Sigmoid colon (tissue), 7 donors: Measurements from ENCODE around the gene ZSCAN18. TPM values are rescaled to one million over a fixed set of nuclear protein-coding genes. Genes with fewer than 3 reads are reported as not detected.

Experiments
- DNase-seq: peaks from one replicate; pipeline ENCODE4 v3.0.0-alpha.2; 2019
- H3K27ac ChIP-seq, 4 donors: fragments of 200-600 bp; sonication (generic); one replicate each; pipeline ENCODE4 v1.5.1; 2016 to 2019; ENCODE audit warnings: mild to moderate bottlenecking in 1 of 4
- H3K27me3 ChIP-seq, 3 donors: fragments of 200-600 bp; sonication (generic); one replicate each; pipeline ENCODE4 v1.5.1; 2019; ENCODE audit warnings: mild to moderate bottlenecking in 1 of 3
- H3K36me3 ChIP-seq, 4 donors: fragments of 200-600 bp; sonication (generic); one replicate each; pipeline ENCODE4 v1.5.1; 2016 to 2019
- H3K4me1 ChIP-seq, 4 donors: fragments of 200-600 bp; sonication (generic); one replicate each; pipeline ENCODE4 v1.5.1; 2017 to 2019
- H3K4me3 ChIP-seq, 4 donors: fragments of 200-600 bp; sonication (generic); one replicate each; pipeline ENCODE4 v1.5.1; 2017 to 2019; ENCODE audit warnings: mild to moderate bottlenecking in 2 of 4, moderate library complexity in 1 of 4
- H3K9me3 ChIP-seq, 4 donors: fragments of 200-600 bp in 3 of 4; sonication (generic) in 3 of 4; one replicate each; pipeline versions ENCODE4 v1.5.1 to v1.6.1; 2013 to 2019
- CTCF ChIP-seq, 4 experiments: fragments of 450-650 bp in 3 of 4; fragments of 200-600 bp in 1 of 4; IDR thresholded peaks; one replicate each; pipeline ENCODE4 v1.5.1; 2016 to 2019; ENCODE audit warnings: antibody characterized with exemption in 4 of 4, mild to moderate bottlenecking in 3 of 4, moderate library complexity in 2 of 4
- EP300 ChIP-seq, 4 donors: sonication (generic); formaldehyde crosslinking; IDR thresholded peaks; one replicate each; pipeline ENCODE4 v1.6.1; 2017; ENCODE audit warnings: antibody characterized with exemption in 4 of 4
- POLR2A ChIP-seq, 2 donors: fragments of 450-650 bp; IDR thresholded peaks; one replicate each; pipeline ENCODE4 v1.6.1; 2016; ENCODE audit warnings: antibody characterized with exemption in 2 of 2, mild to moderate bottlenecking in 2 of 2, moderate library complexity in 2 of 2
- POLR2AphosphoS5 ChIP-seq, 4 donors: sonication (generic); formaldehyde crosslinking; IDR thresholded peaks; one replicate each; pipeline ENCODE4 v1.6.1; 2017; ENCODE audit warnings: antibody characterized with exemption in 4 of 4
- WGBS, 2 donors: extraction: QIAGEN DNeasy Blood & Tissue Kit; methylation state at CpG; one replicate each; pipeline ENCODE4 v1.1.7; 2013; 5-methylcytosine and 5-hydroxymethylcytosine counted together
- intact Hi-C: fragments of 100-400 bp; cut with DNase I; formaldehyde crosslinking; loops from one replicate; pipeline ENCODE4 v1.15.1; 2023
- polyA plus RNA-seq, 3 donors: library from polyadenylated mRNA; stranded (reverse); fragments of 200-250 nt; gene quantifications; one replicate each; pipeline ENCODE4 v1.2.3, GENCODE V29; 2013
- total RNA-seq, 4 donors: library from RNA; depleted of rRNA; stranded (reverse); fragments of >200 nt; gene quantifications; one replicate each; pipeline ENCODE4 v1.1.0, GENCODE V29; 2016
- donor health status: healthy with polysubstance abuse.
- donor health status: Bipolar disorder and iron deficiency.
- donor health status: healthy.

Gene ZSCAN18
- total and polyA plus RNA-seq, 7 donors = 5.8 to 85.3 (median 64.7) TPM

GRCh38 chr19:58063712-58064111 lies 34.3 kb downstream of the ZSCAN18 start:
- no peak for DNase-seq
- WGBS, 2 donors = 94 to 96% methylated on average over 3 of the region's 3 CpGs
- peaks cover 13 to 74% (median 36%) of the 10 kb centered on the region in 4 donors for H3K36me3 ChIP-seq
- peaks cover 0 to 10% (median 4%) of the 10 kb centered on the region in 4 donors for H3K4me1 ChIP-seq
- H3K27me3 ChIP-seq = no peaks in the 10 kb centered on the region
- TF ChIP-seq EP300 (IDR thresholded peaks at IDR 0.05) = no peak
- peaks cover 38 to 51% (median 48%) of the 10 kb centered on the region in 4 donors for H3K9me3 ChIP-seq
- no peak overlapping the region for H3K27ac ChIP-seq
- no peak overlapping the region for H3K4me3 ChIP-seq
- intact Hi-C loops = no loop called here

GRCh38 chr19:58060231-58060630 lies 37.8 kb downstream of the ZSCAN18 start:
- WGBS, 2 donors = 75 to 95% methylated on average over 24 of the region's 24 CpGs
- TF ChIP-seq POLR2A (IDR thresholded peaks at IDR 0.05) (no peak), EP300 (IDR thresholded peaks at IDR 0.05) (no peak), CTCF (IDR thresholded peaks at IDR 0.05) (no peak), POLR2AphosphoS5 (IDR thresholded peaks at IDR 0.05) (no peak)
- Histone ChIP-seq H3K4me1 (peaks cover 0 to 12% (median 4%) of the 10 kb centered on the region in 4 donors), H3K36me3 (peaks cover under 1 to 41% (median 12%) of the 10 kb centered on the region in 4 donors), H3K4me3 (peak overlapping the region; percentile 57 to 78 (median 62)), H3K9me3 (peaks cover 7 to 23% (median 14%) of the 10 kb centered on the region in 4 donors), H3K27ac (no peak overlapping the region), H3K27me3 (peaks cover 0 to under 1% (median 0%) of the 10 kb centered on the region in 3 donors)
- intact Hi-C loops = no loop called here
- no peak for DNase-seq

GRCh38 chr19:58059671-58060078 lies 38.4 kb downstream of the ZSCAN18 start:
- intact Hi-C loops = loop anchor here (2.0 to 5.0 kb wide), 2 partner anchors 39 to 57 kb away; partner anchors contain the start of genes ZNF606 and ZSCAN18
- Histone ChIP-seq H3K36me3 (peaks cover 0 to 36% (median 10%) of the 10 kb centered on the region in 4 donors), H3K9me3 (peaks cover 1 to 18% (median 9%) of the 10 kb centered on the region in 4 donors), H3K4me3 (peak overlapping the region; percentile 57 to 78 (median 62)), H3K27me3 (peaks cover 0 to 3% (median 0%) of the 10 kb centered on the region in 3 donors), H3K27ac (peak overlapping the region; percentile 89 to 94 (median 92)), H3K4me1 (peaks cover 0 to 12% (median 4%) of the 10 kb centered on the region in 4 donors)
- no peak for DNase-seq
- 15 to 59% methylated on average over 28 of the region's 28 CpGs for WGBS, 2 donors
- peak in 1 of 4 donors; percentile 7 for TF ChIP-seq EP300 (IDR thresholded peaks at IDR 0.05)
- TF ChIP-seq CTCF (IDR thresholded peaks at IDR 0.05) = no peak

- Histone ChIP-seq H3K27me3 (peaks cover 0 to 3% (median 0%) of the 10 kb centered on the region in 3 donors), H3K4me1 (peaks cover 0 to 12% (median 4%) of the 10 kb centered on the region in 4 donors), H3K4me3 (peak within 1 kb of the TSS; percentile 57 to 78 (median 62)), H3K27ac (peak within 1 kb of the TSS; percentile 89 to 94 (median 92)), H3K36me3 (peaks cover 0 to 30% (median 8%) of the 10 kb centered on the region in 4 donors), H3K9me3 (peaks cover 0 to 16% (median 4%) of the 10 kb centered on the region in 4 donors)
- peak; percentile 95 for DNase-seq
- 3 to 6% methylated on average over 62 of the region's 62 CpGs for WGBS, 2 donors
- TF ChIP-seq CTCF (IDR thresholded peaks at IDR 0.05) (no peak), POLR2AphosphoS5 (IDR thresholded peaks at IDR 0.05) (peak; percentile 62 to 84 (median 78)), POLR2A (IDR thresholded peaks at IDR 0.05) (peak in 1 of 2 donors; percentile 28)
- intact Hi-C loops = loop anchor here (2.0 to 5.0 kb wide), 2 partner anchors 40 to 57 kb away; partner anchors contain the start of genes ZNF606 and ZSCAN18
Measured at GRCh38 chr19:58059003-58059670, 38.9 kb downstream of the ZSCAN18 start, which contains the start of gene ZNF135. Gene ZNF135, plus strand, starts transcription at chr19:58059282. Its CDS starts 721 bp downstream, at chr19:58060003.

- intact Hi-C loops = loop anchor here (2.0 to 5.0 kb wide), 2 partner anchors 40 to 56 kb away; partner anchors contain the start of genes ZNF606 and ZSCAN18
- WGBS, 2 donors = 89% methylated on average over 13 of the region's 13 CpGs
- Histone ChIP-seq H3K36me3 (peaks cover 0 to 24% (median 3%) of the 10 kb centered on the region in 4 donors), H3K4me3 (peak overlapping the region in 3 of 4 donors; percentile 60 to 78 (median 64)), H3K9me3 (peaks cover 0 to 11% (median 0%) of the 10 kb centered on the region in 4 donors), H3K27me3 (peaks cover 0 to 3% (median 0%) of the 10 kb centered on the region in 3 donors), H3K27ac (peak overlapping the region; percentile 89 to 94 (median 92)), H3K4me1 (peaks cover 0 to 12% (median 4%) of the 10 kb centered on the region in 4 donors)
- DNase-seq = no peak
- TF ChIP-seq POLR2A (IDR thresholded peaks at IDR 0.05) (no peak), POLR2AphosphoS5 (IDR thresholded peaks at IDR 0.05) (no peak), CTCF (IDR thresholded peaks at IDR 0.05) (no peak), EP300 (IDR thresholded peaks at IDR 0.05) (no peak)
Measured at GRCh38 chr19:58058467-58058866, 39.6 kb downstream of the ZSCAN18 start.
